WTC11 (cell line): ENCODE measurements around the gene ITGB4. TPM values are rescaled to one million over a fixed set of nuclear protein-coding genes. Genes with fewer than 3 reads are reported as not detected.

Experiments used
- ATAC-seq: fragments of 200-7000 bp; cut with Tn5 transposase; 2 replicates; pipeline ENCODE4 v1.10.0; 2021; ENCODE audit warnings: mild to moderate bottlenecking, moderate library complexity
- CTCF ChIA-PET: fragments of 300-600 bp; sonication (Branson Sonifier 250); formaldehyde crosslinking; loops from one replicate; lab custom pipeline; 2021; ENCODE audit warnings: antibody characterized with exemption; lab: Charles Lee
- POLR2A ChIA-PET: fragments of 350-600 bp; sonication (Branson Sonifier 250); formaldehyde crosslinking; loops from one replicate; lab custom pipeline; 2021; ENCODE audit warnings: antibody characterized with exemption; lab: Charles Lee
- DNase-seq: peaks from one replicate; pipeline ENCODE4 v3.0.0; 2021; ENCODE audit warnings: low spot score
- H3K27ac Mint-ChIP-seq: 2 replicates; pipeline ENCODE4 v1.8.0; 2021; ENCODE audit warnings: mixed read lengths
- H3K27me3 Mint-ChIP-seq: 2 replicates; pipeline ENCODE4 v1.8.0; 2021; ENCODE audit warnings: low read depth, mild to moderate bottlenecking, moderate library complexity, mixed read lengths
- H3K36me3 Mint-ChIP-seq: 2 replicates; pipeline ENCODE4 v1.8.0; 2021; ENCODE audit warnings: mixed read lengths
- H3K4me1 Mint-ChIP-seq: 2 replicates; pipeline ENCODE4 v1.8.0; 2022; ENCODE audit warnings: mixed read lengths
- H3K4me3 Mint-ChIP-seq: 2 replicates; pipeline ENCODE4 v1.8.0; 2021; ENCODE audit warnings: mild to moderate bottlenecking, moderate library complexity, mixed read lengths
- H3K9me3 Mint-ChIP-seq: 2 replicates; pipeline ENCODE4 v1.8.0; 2021; ENCODE audit warnings: mixed read lengths
- ATF2 ChIP-seq: sonication (generic); formaldehyde crosslinking; IDR thresholded peaks from 2 replicates; pipeline ENCODE4 v1.8.1; 2022; ENCODE audit warnings: low read depth, missing genetic modification reagents, borderline replicate concordance
- GABPB1 ChIP-seq: sonication (generic); formaldehyde crosslinking; IDR thresholded peaks from 2 replicates; pipeline ENCODE4 v1.8.1; 2023; ENCODE audit warnings: mild to moderate bottlenecking, missing genetic modification reagents
- NFATC4 ChIP-seq: fragments of 250-450 bp; sonication (Bioruptor Pico); IDR thresholded peaks from 2 replicates; pipeline ENCODE4 v1.9.0; 2021; ENCODE audit warnings: mild to moderate bottlenecking
- OVOL2 ChIP-seq: fragments of 250-450 bp; sonication (Bioruptor Pico); IDR thresholded peaks from 2 replicates; pipeline ENCODE4 v1.9.0; 2021; ENCODE audit warnings: mild to moderate bottlenecking, borderline replicate concordance
- SMAD4 ChIP-seq: sonication (generic); formaldehyde crosslinking; IDR thresholded peaks from 2 replicates; pipeline ENCODE4 v1.8.0; 2022; ENCODE audit warnings: mild to moderate bottlenecking, missing genetic modification reagents
- TEAD4 ChIP-seq: sonication (generic); formaldehyde crosslinking; IDR thresholded peaks from 2 replicates; pipeline ENCODE4 v1.8.0; 2022; ENCODE audit warnings: mild to moderate bottlenecking, missing genetic modification reagents
- USF1 ChIP-seq: sonication (generic); formaldehyde crosslinking; IDR thresholded peaks from 2 replicates; pipeline ENCODE4 v1.8.0; 2022; ENCODE audit warnings: mild to moderate bottlenecking, missing genetic modification reagents
- ZSCAN18 ChIP-seq: fragments of 250-450 bp; sonication (Bioruptor Pico); IDR thresholded peaks from 2 replicates; pipeline ENCODE4 v2.1.2; 2022; ENCODE audit warnings: mild to moderate bottlenecking, moderate library complexity
- total RNA-seq: library from RNA; stranded (reverse); gene quantifications from 3 replicates; pipeline ENCODE4 v1.2.3, GENCODE V29; 2021
- TF ChIP-seq, protein P1 (sequence below): sonication (generic); formaldehyde crosslinking; IDR thresholded peaks from 2 replicates; pipeline ENCODE4 v1.8.0; 2022; ENCODE audit warnings: missing genetic modification reagents
- TF ChIP-seq, protein P2 (sequence below): sonication (generic); formaldehyde crosslinking; IDR thresholded peaks from 2 replicates; pipeline ENCODE4 v1.8.0; 2023; ENCODE audit warnings: mild to moderate bottlenecking, missing genetic modification reagents
- TF ChIP-seq, protein P3 (sequence below): fragments of 250-450 bp; sonication (Bioruptor Pico); IDR thresholded peaks from 2 replicates; pipeline ENCODE4 v1.9.0; 2021; ENCODE audit warnings: mild to moderate bottlenecking

The ITGB4 gene
- total RNA-seq, 1 experiment from 2014 or later: 9.5 TPM

DNA sequence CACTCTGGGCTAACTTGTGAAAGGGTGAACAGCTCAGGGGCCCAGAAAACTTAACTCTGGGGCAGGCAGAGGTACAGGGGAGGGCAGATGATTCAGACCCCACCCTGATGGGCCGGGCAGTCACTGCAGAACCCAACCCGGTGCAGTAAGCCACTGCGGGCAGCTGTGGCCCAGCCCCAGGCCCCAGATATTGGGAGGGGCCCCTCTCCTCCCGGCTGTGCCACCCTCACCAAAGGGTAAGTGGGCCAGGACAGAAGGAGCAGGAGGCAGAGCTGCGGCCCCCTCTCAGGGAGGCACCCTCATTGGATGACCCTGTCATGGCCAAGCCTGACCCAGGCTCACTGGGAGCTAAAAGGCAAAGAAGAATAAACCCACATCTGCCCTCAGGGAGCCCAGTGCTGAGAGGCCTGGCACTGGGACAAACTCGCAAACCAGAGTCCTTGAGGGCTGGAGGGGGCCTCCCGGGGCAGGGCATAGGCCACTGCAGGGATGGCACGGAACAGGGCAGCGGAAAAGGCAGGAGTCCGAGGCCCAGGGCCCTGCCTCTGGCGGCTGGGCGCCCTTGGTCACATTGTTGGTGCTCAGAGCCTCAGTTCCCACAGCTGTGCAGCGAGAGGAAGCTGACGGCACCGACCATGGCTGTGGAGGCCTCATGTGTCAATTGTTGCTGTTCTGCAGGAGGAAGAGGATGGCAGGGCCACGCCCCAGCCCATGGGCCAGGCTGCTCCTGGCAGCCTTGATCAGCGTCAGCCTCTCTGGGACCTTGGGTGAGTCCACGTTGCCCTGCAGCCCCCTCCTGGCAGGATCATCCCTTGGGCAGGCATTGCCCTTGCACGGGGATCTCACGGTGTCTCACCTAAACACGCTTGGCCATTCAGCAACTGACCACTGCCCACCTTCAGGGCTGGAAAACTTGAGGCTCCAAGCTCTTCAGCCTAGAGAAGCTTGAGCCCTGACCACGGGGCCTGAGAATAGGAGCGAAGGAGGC is 3.1 kb downstream of the ITGB4 start:
- DNase-seq: no peak
- H3K27me3 Mint-ChIP-seq: peaks cover 17% of the 10 kb centered on the region
- TF ChIP-seq GABPB1 (CRISPR knock-in tag): no peak
- TF ChIP-seq ATF2: no peak
- no peak for TF ChIP-seq USF1 (CRISPR knock-in tag)
- TF ChIP-seq NFATC4 (CRISPR knock-in tag): no peak
- TF ChIP-seq, protein P1, sequence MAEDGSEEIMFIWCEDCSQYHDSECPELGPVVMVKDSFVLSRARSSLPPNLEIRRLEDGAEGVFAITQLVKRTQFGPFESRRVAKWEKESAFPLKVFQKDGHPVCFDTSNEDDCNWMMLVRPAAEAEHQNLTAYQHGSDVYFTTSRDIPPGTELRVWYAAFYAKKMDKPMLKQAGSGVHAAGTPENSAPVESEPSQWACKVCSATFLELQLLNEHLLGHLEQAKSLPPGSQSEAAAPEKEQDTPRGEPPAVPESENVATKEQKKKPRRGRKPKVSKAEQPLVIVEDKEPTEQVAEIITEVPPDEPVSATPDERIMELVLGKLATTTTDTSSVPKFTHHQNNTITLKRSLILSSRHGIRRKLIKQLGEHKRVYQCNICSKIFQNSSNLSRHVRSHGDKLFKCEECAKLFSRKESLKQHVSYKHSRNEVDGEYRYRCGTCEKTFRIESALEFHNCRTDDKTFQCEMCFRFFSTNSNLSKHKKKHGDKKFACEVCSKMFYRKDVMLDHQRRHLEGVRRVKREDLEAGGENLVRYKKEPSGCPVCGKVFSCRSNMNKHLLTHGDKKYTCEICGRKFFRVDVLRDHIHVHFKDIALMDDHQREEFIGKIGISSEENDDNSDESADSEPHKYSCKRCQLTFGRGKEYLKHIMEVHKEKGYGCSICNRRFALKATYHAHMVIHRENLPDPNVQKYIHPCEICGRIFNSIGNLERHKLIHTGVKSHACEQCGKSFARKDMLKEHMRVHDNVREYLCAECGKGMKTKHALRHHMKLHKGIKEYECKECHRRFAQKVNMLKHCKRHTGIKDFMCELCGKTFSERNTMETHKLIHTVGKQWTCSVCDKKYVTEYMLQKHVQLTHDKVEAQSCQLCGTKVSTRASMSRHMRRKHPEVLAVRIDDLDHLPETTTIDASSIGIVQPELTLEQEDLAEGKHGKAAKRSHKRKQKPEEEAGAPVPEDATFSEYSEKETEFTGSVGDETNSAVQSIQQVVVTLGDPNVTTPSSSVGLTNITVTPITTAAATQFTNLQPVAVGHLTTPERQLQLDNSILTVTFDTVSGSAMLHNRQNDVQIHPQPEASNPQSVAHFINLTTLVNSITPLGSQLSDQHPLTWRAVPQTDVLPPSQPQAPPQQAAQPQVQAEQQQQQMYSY (CRISPR knock-in tag): no peak
- TF ChIP-seq, protein P2, sequence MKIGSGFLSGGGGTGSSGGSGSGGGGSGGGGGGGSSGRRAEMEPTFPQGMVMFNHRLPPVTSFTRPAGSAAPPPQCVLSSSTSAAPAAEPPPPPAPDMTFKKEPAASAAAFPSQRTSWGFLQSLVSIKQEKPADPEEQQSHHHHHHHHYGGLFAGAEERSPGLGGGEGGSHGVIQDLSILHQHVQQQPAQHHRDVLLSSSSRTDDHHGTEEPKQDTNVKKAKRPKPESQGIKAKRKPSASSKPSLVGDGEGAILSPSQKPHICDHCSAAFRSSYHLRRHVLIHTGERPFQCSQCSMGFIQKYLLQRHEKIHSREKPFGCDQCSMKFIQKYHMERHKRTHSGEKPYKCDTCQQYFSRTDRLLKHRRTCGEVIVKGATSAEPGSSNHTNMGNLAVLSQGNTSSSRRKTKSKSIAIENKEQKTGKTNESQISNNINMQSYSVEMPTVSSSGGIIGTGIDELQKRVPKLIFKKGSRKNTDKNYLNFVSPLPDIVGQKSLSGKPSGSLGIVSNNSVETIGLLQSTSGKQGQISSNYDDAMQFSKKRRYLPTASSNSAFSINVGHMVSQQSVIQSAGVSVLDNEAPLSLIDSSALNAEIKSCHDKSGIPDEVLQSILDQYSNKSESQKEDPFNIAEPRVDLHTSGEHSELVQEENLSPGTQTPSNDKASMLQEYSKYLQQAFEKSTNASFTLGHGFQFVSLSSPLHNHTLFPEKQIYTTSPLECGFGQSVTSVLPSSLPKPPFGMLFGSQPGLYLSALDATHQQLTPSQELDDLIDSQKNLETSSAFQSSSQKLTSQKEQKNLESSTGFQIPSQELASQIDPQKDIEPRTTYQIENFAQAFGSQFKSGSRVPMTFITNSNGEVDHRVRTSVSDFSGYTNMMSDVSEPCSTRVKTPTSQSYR (CRISPR knock-in tag): no peak
- no peak for TF ChIP-seq OVOL2 (CRISPR knock-in tag)
- TF ChIP-seq, protein P3, sequence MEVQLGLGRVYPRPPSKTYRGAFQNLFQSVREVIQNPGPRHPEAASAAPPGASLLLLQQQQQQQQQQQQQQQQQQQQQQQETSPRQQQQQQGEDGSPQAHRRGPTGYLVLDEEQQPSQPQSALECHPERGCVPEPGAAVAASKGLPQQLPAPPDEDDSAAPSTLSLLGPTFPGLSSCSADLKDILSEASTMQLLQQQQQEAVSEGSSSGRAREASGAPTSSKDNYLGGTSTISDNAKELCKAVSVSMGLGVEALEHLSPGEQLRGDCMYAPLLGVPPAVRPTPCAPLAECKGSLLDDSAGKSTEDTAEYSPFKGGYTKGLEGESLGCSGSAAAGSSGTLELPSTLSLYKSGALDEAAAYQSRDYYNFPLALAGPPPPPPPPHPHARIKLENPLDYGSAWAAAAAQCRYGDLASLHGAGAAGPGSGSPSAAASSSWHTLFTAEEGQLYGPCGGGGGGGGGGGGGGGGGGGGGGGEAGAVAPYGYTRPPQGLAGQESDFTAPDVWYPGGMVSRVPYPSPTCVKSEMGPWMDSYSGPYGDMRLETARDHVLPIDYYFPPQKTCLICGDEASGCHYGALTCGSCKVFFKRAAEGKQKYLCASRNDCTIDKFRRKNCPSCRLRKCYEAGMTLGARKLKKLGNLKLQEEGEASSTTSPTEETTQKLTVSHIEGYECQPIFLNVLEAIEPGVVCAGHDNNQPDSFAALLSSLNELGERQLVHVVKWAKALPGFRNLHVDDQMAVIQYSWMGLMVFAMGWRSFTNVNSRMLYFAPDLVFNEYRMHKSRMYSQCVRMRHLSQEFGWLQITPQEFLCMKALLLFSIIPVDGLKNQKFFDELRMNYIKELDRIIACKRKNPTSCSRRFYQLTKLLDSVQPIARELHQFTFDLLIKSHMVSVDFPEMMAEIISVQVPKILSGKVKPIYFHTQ (CRISPR knock-in tag): no peak
- no peak for TF ChIP-seq TEAD4
- TF ChIP-seq, all 79 proteins: peak for 0
- Mint-ChIP-seq H3K9me3 (no peaks in the 10 kb centered on the region), H3K27ac (no peak overlapping the region), H3K4me1 (peaks cover 7% of the 10 kb centered on the region), H3K36me3 (no peaks in the 10 kb centered on the region), H3K4me3 (no peak overlapping the region)
- ATAC-seq: no peak
- CTCF ChIA-PET: interaction anchor here (1.0 to 13.2 kb wide), 4 partner anchors 24 to 91 kb away, joined by 4 to 105 read pairs (median 14); partner anchors contain the start of genes GALK1 and SMIM5
- POLR2A ChIA-PET: no interaction called here

- no peak for ATAC-seq
- no peak for DNase-seq
- TF ChIP-seq ZSCAN18 (CRISPR knock-in tag) (no peak), SMAD4 (CRISPR knock-in tag) (no peak)
- peaks cover 5% of the 10 kb centered on the region for H3K27me3 Mint-ChIP-seq
- CTCF ChIA-PET: interaction anchor here (0.6 to 13.2 kb wide), 6 partner anchors 19 to 124 kb away, joined by 3 to 105 read pairs (median 8); partner anchors contain the start of genes GALK1 and SMIM5
- no peaks in the 10 kb centered on the region for H3K9me3 Mint-ChIP-seq
- peaks cover 4% of the 10 kb centered on the region for H3K4me1 Mint-ChIP-seq
- H3K27ac Mint-ChIP-seq: no peak overlapping the region
- H3K36me3 Mint-ChIP-seq: no peaks in the 10 kb centered on the region
- H3K4me3 Mint-ChIP-seq: no peak overlapping the region
- POLR2A ChIA-PET: interaction anchor here (0.6 kb wide), 1 partner anchor 49 kb away, joined by 3 read pairs; no protein-coding TSS in a partner anchor
Measured at GRCh38 chr17:75725504-75725903, 4.2 kb downstream of the ITGB4 start.
